HG03139 (cell line): ENCODE results near the gene SIRPB1.
"Not testable (repeated sequence)": the region's sequence is repeated elsewhere in the genome, so short reads cannot be mapped to it uniquely, and the experiment has no call there.

Source experiments
- ATAC-seq: cut with Tn5 transposase; IDR thresholded peaks from one replicate; pipeline ENCODE4 v1.9.1; 2021; ENCODE audit not compliant: unreplicated experiment

SIRPB1 gene

GRCh38 chr20:1600736-1601135, 19.1 kb downstream of the SIRPB1 start:
- ATAC-seq = no peak

DNA sequence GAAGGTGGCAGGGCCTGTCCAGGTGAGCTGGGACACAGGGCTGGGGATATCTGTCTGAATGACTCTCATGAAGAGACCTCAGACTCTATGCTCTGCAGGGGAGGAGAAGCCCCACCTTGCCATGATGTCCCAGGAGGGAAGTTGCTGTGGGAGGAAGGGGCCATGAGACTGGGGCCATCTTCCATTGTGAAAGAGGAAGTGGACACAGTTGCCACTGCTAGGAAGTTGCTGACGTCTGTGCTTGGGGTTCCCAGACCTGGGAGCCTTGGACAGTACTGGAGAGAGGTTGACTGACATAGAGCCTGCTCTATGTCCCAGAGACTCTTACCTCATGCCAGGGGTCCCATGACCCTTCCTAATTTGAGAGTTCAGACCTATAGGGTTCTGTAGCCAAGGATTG, 24.5 kb downstream of the SIRPB1 start:
- no peak for ATAC-seq

DNA sequence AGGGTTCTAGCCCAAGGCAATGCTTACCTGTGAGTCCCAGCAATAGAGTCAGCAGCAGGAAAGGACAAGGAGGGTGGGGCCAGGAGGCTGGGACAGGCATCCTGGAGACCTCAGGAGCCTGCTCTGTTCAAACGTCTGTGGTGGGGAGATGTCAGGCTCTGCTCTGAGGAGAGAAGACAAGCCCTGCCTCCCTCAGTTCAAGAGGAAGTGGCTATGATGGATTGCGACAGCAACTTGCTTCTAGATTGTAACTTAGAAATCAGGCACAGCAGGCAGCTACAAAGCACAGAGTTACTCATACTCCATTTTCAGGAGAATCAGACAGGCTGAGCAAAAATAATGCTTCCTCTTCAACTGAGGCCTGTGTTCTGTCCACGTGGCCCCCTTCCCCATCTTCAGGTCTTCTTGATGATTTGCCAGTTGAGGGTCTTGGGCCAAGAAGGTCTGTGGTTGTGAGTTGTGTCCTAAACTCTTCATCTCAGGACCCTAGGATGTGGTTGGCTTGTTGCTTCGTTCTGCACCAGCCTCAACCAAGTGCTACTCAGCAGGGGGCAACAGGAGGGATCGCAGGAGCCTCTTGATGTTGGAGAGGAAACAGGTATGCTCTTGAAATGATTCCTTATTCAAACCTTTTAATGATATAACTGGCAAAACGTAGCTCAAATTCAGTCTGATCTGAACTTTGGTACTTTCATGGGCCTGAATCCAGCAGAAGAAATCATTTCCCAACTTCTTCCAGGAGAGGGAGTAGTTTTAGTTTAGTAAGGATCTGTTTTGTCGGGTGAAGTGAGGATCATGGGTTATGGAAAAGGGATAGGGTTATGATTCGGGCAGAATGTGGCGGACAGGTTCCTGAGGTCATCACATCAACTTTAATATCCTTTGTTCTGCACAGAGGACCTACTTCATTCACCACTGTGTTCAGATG, 31.0 kb downstream of the SIRPB1 start:
- ATAC-seq = no peak

GRCh38 chr20:1587781-1588532, 31.9 kb downstream of the SIRPB1 start:
- ATAC-seq = no peak

DNA sequence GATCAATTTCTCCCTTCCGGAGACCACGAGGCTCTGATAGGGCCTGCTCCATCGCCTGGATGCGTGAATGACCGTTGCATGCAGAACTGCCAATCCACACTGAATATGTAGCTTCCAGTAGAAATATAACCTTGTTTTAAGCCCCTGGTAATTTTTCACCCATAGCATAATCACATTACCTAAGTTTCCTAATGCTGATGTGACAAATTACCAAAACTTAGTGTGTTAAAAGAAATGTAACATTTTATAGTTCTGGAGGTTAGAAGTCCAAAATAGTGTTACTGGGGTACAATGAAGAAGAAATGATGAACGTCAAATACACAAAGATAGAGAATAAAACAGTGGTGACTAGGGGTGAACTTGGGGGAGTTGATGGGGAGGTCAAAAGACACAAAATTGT, 40.3 kb downstream of the SIRPB1 start:
- ATAC-seq = no peak

DNA sequence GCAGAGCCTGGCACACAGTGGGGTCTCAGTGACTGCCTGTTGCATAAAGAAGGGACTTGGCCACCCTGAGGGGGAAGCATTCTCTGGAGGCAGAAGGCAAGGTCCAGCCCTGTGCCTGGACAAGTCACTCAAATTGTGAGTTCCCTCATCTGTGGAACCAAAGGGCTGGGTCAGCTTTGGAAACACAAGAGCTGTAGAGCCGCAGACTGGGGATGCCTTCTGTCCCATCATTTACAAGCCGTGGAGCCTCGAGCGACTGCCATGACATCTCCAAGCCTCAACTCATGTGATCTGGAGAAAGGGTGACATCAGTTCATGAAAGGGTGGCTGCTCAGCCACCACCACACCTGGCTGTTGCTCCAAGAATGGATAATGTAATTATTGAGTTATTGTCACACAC, 41.9 kb downstream of the SIRPB1 start:
- no peak for ATAC-seq

- ATAC-seq = not testable (repeated sequence)
Observed at GRCh38 chr20:1577313-1577712, 42.5 kb downstream of the SIRPB1 start.

DNA sequence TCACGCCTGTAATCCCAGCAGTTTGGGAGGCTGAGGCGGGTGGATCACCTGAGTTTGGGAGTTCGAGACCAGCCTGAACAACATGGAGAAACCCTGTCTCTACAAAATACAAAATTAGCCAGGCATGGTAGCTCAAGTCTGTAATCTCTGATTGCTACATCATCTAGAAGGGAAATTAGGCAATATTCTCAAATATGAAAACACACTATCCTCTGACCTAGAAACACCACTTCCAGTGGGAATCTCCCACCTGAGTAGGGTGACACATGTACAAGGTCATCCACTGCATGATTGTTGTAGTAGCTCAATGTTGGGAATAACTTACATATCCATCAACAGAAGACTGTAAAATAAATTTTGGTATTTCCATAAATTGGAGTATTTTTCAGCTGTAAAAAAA, 43.2 kb downstream of the SIRPB1 start:
- ATAC-seq = no peak

DNA sequence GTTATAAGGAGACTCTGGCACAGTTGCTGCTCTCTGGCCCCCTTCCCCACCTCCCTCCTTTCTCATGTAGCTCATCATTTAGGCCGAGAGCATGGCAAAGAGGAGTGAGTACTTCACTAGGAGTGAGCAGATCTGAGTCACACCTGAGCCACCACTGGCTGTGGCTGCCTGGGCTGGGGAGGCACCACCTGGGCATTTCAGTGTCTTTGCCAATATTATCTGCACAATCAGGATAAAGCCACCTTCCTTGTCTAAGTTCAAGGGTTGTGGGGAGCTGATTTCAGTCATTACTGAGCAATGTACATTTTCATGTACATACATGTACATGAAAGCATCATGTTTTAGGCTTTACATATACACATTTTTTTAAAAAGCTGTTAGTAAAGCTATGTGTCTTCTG, 43.8 kb downstream of the SIRPB1 start:
- ATAC-seq = not testable (repeated sequence)

DNA sequence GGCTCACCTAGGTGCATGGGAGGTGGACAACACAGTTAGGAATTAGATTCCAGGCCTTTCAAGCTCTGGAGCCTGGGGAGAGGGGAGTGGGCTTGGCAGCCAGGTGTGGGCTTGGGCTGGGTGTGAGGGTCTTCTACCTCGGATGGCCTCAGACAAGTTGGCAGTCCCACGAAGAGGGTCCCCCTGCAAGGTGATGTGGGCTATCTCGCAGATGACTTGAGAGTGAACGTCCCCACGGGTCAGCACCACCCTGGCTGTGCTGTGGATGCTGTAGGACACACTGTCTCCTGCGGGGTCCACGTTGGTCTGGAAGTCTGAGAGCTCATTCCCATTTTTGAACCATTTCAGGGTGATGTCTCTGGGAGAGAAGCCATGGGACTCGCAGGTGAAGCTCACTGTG, 48.2 kb downstream of the SIRPB1 start:
- ATAC-seq = not testable (repeated sequence)
